BLaER1 treated with 17β-estradiol and CSF1 and Interleukin-3, amounts not matched to agents 10 nM and 100 nM (cell line): ENCODE data around the gene CASZ1.

Source experiments
- H3K27ac ChIP-seq, 11 experiments: shearing (Covaris generic); formaldehyde crosslinking; 2 replicates each; pipeline ENCODE4 v1.8.1; 2022
- H3K27me3 ChIP-seq, 11 experiments: shearing (Covaris generic); formaldehyde crosslinking; 2 replicates each; pipeline ENCODE4 v1.8.1; 2022
- H3K36me3 ChIP-seq, 11 experiments: shearing (Covaris generic); formaldehyde crosslinking; 2 replicates each; pipeline ENCODE4 v1.8.1; 2022
- H3K4me1 ChIP-seq, 10 experiments: shearing (Covaris generic); formaldehyde crosslinking; 2 replicates each; pipeline ENCODE4 v1.8.1; 2022
- H3K4me2 ChIP-seq, 11 experiments: shearing (Covaris generic); formaldehyde crosslinking; 2 replicates each; pipeline ENCODE4 v1.8.1; 2022
- H3K4me3 ChIP-seq, 10 experiments: shearing (Covaris generic); formaldehyde crosslinking; 2 replicates each; pipeline ENCODE4 v1.8.1; 2022
- H3K9ac ChIP-seq, 11 experiments: shearing (Covaris generic); formaldehyde crosslinking; 2 replicates each; pipeline ENCODE4 v1.8.1; 2022
- H3K9me3 ChIP-seq, 11 experiments: shearing (Covaris generic); formaldehyde crosslinking; replicated peaks in 1 of 11; 2 replicates each; pipeline ENCODE4 v1.8.1; 2022
- H4K20me1 ChIP-seq, 11 experiments: shearing (Covaris generic); formaldehyde crosslinking; 2 replicates each; pipeline ENCODE4 v1.8.1; 2022
- Cebpa-rat ChIP-seq, 11 experiments: shearing (Covaris generic); IDR thresholded peaks; 2 replicates each; pipeline ENCODE4 v1.8.1; 2022

The CASZ1 gene

GRCh38 chr1:10641976-10642375 lies 154.5 kb downstream of the CASZ1 start:
- Histone ChIP-seq H4K20me1 (peaks cover 0 to 7% (median 0%) of the 10 kb centered on the region in 11 experiments; a peak in 3 of 22 replicates), H3K9ac (no peak overlapping the region), H3K4me1 (peaks cover 16 to 46% (median 19%) of the 10 kb centered on the region in 10 experiments), H3K4me2 (no peak overlapping the region), H3K36me3 (no peaks in the 10 kb centered on the region), H3K4me3 (no peak overlapping the region), H3K27ac (no peak overlapping the region), H3K9me3 (no peaks in the 10 kb centered on the region), H3K27me3 (peaks cover 0 to 10% (median 0%) of the 10 kb centered on the region in 11 experiments; a peak in 4 of 22 replicates)
- no peak for TF ChIP-seq Cebpa-rat (IDR thresholded peaks at IDR 0.05)

DNA sequence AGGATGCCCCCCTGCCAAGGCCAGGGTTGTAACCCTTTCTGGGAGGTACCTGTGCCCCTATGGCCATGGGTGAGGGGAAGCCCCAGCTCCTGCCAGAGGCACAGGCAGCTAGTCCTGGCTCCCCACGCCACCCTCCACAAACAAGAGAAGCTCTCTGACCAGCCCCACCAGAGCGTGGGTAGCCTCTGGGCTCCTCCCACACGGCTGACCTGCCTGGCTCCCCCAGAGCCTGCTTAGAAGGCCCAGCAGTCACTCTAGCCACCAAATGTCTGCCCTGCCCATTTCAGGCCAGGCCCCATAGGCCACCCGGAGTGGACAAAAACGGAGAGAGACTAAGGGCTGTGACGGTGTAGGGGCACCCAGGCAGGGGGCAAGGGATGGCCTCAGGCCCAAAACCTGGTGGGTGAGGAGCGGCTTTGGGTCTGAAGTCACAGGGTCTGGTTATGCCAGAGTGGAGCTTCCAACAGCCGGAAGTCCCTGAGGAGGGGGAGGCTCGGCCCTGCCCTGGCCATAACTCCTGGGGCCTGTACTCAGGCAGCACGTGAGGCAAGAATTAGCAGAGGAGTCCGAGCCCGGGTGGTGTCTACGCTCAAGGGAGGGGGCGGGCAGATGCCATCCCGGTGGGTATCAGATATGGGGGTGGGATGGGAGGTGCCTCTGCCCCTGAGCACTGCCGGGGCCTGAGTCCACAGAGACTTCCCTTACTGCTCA lies 155.4 kb downstream of the CASZ1 start:
- Histone ChIP-seq H3K4me1 (peaks cover 19 to 40% (median 21%) of the 10 kb centered on the region in 10 experiments), H3K36me3 (no peaks in the 10 kb centered on the region), H3K27ac (no peak overlapping the region), H3K27me3 (peaks cover 0 to 10% (median 0%) of the 10 kb centered on the region in 11 experiments; a peak in 4 of 22 replicates), H3K4me3 (no peak overlapping the region), H4K20me1 (peaks cover 0 to 7% (median 0%) of the 10 kb centered on the region in 11 experiments; a peak in 3 of 22 replicates), H3K9ac (peak overlapping the region in 1 of 11 experiments; percentile 22; a peak in 1 of 22 replicates), H3K9me3 (no peaks in the 10 kb centered on the region), H3K4me2 (no peak overlapping the region)
- TF ChIP-seq Cebpa-rat (IDR thresholded peaks at IDR 0.05): no peak

DNA sequence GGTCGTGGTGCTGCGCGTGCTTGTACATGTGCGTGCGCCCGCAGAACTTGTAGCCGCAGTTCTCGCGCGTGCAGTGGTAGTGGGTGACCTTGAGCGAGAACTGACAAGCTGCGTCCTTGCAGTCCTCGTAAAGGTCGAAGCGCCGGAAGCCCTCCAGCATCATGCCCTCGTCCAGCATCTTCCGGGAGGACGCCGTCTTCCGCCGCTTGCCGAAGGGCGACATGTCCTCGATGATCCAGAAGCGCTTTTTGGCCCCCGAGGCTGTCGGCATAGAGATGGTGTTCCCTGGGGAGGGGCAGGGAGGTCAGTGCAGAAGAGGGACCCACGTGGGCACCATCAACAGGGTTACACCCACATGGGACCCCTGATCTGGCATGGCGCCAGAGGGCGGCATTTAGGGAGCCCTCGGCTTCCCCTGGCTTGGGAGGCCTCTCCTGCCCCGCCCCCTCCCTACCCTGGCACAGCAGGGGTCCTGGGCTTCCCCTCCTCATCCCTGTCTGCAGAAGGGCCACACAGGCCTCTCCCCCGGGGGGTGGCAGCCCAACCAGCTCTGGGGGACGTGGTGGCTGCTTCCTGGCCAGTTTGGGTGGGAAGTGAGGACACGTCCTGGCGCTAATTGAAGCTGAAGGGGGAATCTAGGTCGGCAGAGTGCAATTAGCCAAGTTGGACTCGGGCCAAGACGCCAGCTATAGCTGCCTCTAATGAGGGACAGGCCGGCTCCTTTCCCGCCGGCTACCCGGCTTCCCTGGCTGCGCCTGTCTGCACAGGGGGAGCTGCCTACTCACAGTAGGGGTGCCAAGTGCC lies 156.5 kb downstream of the CASZ1 start:
- Histone ChIP-seq H4K20me1 (peaks cover 0 to 7% (median 0%) of the 10 kb centered on the region in 11 experiments; a peak in 3 of 22 replicates), H3K4me2 (no peak overlapping the region; a peak in 1 of 22 replicates), H3K4me1 (peaks cover 26 to 49% (median 32%) of the 10 kb centered on the region in 10 experiments), H3K27me3 (peaks cover 0 to 10% (median 0%) of the 10 kb centered on the region in 11 experiments; a peak in 4 of 22 replicates), H3K9me3 (no peaks in the 10 kb centered on the region), H3K4me3 (no peak overlapping the region), H3K36me3 (no peaks in the 10 kb centered on the region), H3K9ac (no peak overlapping the region), H3K27ac (no peak overlapping the region)
- no peak for TF ChIP-seq Cebpa-rat (IDR thresholded peaks at IDR 0.05)

DNA sequence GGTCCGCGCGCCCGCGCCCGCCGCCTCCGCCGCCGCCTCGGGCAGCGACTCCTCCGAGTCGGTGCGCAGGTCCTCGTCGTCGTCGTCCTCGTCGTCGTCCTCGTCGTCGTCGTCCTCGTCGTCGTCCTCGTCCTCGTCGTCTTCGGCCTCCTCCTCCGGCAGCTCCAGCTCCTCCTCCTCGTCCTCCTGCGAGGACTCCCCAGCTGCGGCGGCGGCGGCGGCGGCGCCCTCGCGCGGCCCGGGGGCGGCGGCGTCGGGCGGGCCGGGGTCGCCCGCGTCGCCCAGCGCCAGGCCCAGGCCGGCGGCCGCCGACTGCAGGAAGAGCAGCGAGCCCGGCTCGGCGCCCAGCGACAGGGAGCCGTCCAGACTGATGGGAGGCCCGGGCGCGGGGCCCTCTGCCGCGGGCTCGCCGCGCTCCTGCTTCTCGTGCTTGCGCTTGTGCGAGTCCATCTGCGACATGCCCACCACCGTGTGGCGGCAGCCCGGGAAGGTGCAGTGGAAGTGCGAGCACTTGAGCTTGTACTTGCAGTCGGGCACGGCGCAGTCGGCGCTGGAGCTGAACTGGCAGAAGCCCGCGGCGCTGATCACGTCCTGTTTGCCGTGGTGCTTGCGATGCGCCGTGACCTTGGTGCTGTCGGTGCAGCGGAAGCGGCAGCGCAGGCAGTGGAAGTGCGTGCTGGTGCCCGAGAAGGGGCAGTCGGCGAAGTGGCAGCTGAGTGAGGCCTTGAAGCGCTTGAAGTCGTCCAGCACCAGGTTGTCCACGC lies 157.3 kb downstream of the CASZ1 start:
- TF ChIP-seq Cebpa-rat (IDR thresholded peaks at IDR 0.05): no peak
- H3K9ac ChIP-seq: no peak overlapping the region
- H3K4me1 ChIP-seq: peaks cover 21 to 49% (median 39%) of the 10 kb centered on the region in 10 experiments
- H3K9me3 ChIP-seq: no peaks in the 10 kb centered on the region
- H3K27me3 ChIP-seq: peaks cover 0 to 10% (median 0%) of the 10 kb centered on the region in 11 experiments; a peak in 4 of 22 replicates
- peaks cover 0 to 7% (median 0%) of the 10 kb centered on the region in 11 experiments; a peak in 4 of 22 replicates for H4K20me1 ChIP-seq
- no peak overlapping the region for H3K27ac ChIP-seq
- no peak overlapping the region for H3K4me3 ChIP-seq
- no peaks in the 10 kb centered on the region for H3K36me3 ChIP-seq
- no peak overlapping the region; a peak in 1 of 22 replicates for H3K4me2 ChIP-seq

DNA sequence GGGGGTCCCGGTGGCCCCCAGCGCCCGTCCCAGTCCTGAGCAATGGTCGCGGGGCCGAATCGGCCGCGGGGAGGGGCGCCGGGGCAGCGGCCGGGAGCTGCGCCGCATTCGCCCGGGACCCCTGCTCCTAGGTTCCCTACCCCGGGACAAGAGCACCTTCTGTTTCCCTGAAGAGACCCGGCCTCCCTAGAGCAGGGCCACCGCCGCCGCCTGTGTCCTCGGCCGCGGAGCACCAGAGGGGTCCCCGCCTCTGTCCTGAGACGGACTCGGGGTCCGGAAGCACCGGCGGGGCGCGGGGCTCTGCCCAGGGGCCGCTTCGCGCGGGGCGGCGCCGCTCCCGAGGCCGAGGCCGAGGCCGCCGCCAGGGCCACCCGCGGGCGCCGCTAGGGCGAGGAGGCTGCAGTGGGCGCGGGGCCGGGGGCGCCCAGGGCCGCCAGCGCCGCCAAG lies 157.9 kb downstream of the CASZ1 start:
- H3K27me3 ChIP-seq: peaks cover 0 to 10% (median 0%) of the 10 kb centered on the region in 11 experiments; a peak in 4 of 22 replicates
- H3K4me3 ChIP-seq: peak overlapping the region in 2 of 10 experiments; percentile 22 to 55; a peak in 3 of 20 replicates
- H4K20me1 ChIP-seq: peaks cover 0 to 7% (median 0%) of the 10 kb centered on the region in 11 experiments; a peak in 4 of 22 replicates
- H3K36me3 ChIP-seq: no peaks in the 10 kb centered on the region
- no peak for TF ChIP-seq Cebpa-rat (IDR thresholded peaks at IDR 0.05)
- peak overlapping the region in 6 of 11 experiments; percentile 7 to 48 (median 20); a peak in 5 of 22 replicates for H3K27ac ChIP-seq
- peak overlapping the region in 9 of 11 experiments; percentile 15 to 63 (median 53); a peak in 15 of 22 replicates for H3K9ac ChIP-seq
- peaks cover 18 to 53% (median 45%) of the 10 kb centered on the region in 10 experiments for H3K4me1 ChIP-seq
- H3K9me3 ChIP-seq: no peaks in the 10 kb centered on the region
- H3K4me2 ChIP-seq: peak overlapping the region; percentile 70 to 93 (median 89)

DNA sequence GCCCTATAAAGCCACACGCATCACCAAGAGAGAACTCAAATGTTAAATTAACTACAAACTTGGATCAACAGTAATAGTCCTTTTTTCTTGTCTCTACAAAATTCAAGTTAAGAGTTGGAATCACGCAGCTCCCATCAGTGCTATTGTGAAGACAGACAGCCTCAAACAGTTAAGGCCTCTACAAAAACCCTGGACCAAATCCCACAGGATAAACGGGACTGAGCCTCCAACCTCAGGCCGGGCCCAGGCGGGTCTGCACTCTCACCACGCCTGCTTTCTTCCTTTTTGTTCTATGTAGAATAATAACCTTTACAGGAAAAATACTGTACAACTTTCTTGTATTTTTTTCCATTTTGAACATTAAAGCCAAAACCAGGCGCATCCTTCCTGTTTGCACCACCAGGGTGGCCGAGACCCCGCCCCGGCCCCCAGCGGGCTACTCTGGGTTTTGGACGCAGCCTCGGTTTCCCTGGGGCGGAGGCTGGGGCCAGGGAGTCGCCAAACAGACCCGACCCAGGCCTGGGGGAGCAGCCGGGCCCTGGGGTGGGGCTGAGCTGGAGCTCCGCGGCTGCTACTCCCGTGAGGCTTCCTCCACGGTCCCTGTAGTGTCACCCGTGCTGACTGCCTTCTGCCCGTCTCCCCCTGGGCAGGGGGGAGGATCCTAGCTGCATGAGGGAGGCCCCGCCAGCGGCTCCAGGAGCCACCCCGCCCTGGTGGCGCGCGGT lies 158.4 kb downstream of the CASZ1 start:
- no peak for TF ChIP-seq Cebpa-rat (IDR thresholded peaks at IDR 0.05)
- Histone ChIP-seq H3K27ac (peak overlapping the region in 6 of 11 experiments; percentile 7 to 48 (median 20); a peak in 6 of 22 replicates), H3K36me3 (no peaks in the 10 kb centered on the region), H3K4me3 (peak overlapping the region in 3 of 10 experiments; percentile 21 to 55 (median 22); a peak in 4 of 20 replicates), H3K9ac (peak overlapping the region in 10 of 11 experiments; percentile 15 to 63 (median 52); a peak in 16 of 22 replicates), H3K9me3 (no peaks in the 10 kb centered on the region), H3K4me1 (peaks cover 18 to 58% (median 46%) of the 10 kb centered on the region in 10 experiments), H4K20me1 (peaks cover 0 to 7% (median 0%) of the 10 kb centered on the region in 11 experiments; a peak in 4 of 22 replicates), H3K4me2 (peak overlapping the region; percentile 70 to 93 (median 89)), H3K27me3 (peaks cover 0 to 10% (median 0%) of the 10 kb centered on the region in 11 experiments; a peak in 4 of 22 replicates)

- Histone ChIP-seq H3K27ac (no peak overlapping the region), H3K9me3 (no peaks in the 10 kb centered on the region), H3K4me1 (peaks cover 18 to 64% (median 49%) of the 10 kb centered on the region in 10 experiments), H4K20me1 (peaks cover 0 to 8% (median 0%) of the 10 kb centered on the region in 11 experiments; a peak in 4 of 22 replicates), H3K36me3 (no peaks in the 10 kb centered on the region), H3K27me3 (peaks cover 0 to 10% (median 0%) of the 10 kb centered on the region in 11 experiments; a peak in 4 of 22 replicates), H3K4me3 (no peak overlapping the region), H3K9ac (peak overlapping the region in 3 of 11 experiments; percentile 53 to 58 (median 57); a peak in 3 of 22 replicates), H3K4me2 (peak overlapping the region in 9 of 11 experiments; percentile 80 to 93 (median 89); a peak in 16 of 22 replicates)
- TF ChIP-seq Cebpa-rat (IDR thresholded peaks at IDR 0.05): no peak
Observed at GRCh38 chr1:10637400-10637799, 159.0 kb downstream of the CASZ1 start.
